Small intestine (tissue), 7 donors: ENCODE data around the gene KCNJ10. TPM values are rescaled to one million over a fixed set of nuclear protein-coding genes. Genes with fewer than 3 reads are reported as not detected.

ENCODE experiments used
- DNase-seq, 2 donors: peaks; one replicate each; pipeline versions ENCODE4 v3.0.0 to v3.0.0-alpha.2; 2013
- FAIRE-seq: peaks from 2 replicates; lab custom pipeline; 2012; peaks lifted over from hg19 to GRCh38; lab: Jason Lieb, UNC
- H3K27ac ChIP-seq, 3 donors: one replicate each; pipeline ENCODE4 v1.5.1; 2013; ENCODE audit warnings: low read length in 2 of 3, mild to moderate bottlenecking in 2 of 3, control low read depth in 1 of 3, inconsistent platforms in 1 of 3, low read depth in 1 of 3, moderate library complexity in 1 of 3
- H3K27me3 ChIP-seq, 3 donors: one replicate each; pipeline ENCODE4 v1.6.1; 2013; ENCODE audit warnings: low read length in 3 of 3, inconsistent platforms in 1 of 3; ENCODE audit not compliant: control insufficient read depth in 3 of 3, insufficient read depth in 3 of 3
- H3K36me3 ChIP-seq, 3 donors: one replicate each; pipeline ENCODE4 v1.6.1; 2013; ENCODE audit warnings: low read length in 3 of 3, inconsistent platforms in 1 of 3, low read depth in 1 of 3, mild to moderate bottlenecking in 1 of 3, moderate library complexity in 1 of 3; ENCODE audit not compliant: control insufficient read depth in 3 of 3, insufficient read depth in 2 of 3
- H3K4me1 ChIP-seq, 3 donors: one replicate each; pipeline ENCODE4 v1.6.1; 2013; ENCODE audit warnings: low read length in 2 of 3, inconsistent platforms in 1 of 3, low read depth in 1 of 3, mild to moderate bottlenecking in 1 of 3, moderate library complexity in 1 of 3; ENCODE audit not compliant: control insufficient read depth in 3 of 3, insufficient read depth in 2 of 3
- H3K4me3 ChIP-seq, 3 donors: one replicate each; pipeline ENCODE4 v1.5.1; 2013; ENCODE audit warnings: low read length in 3 of 3, control low read depth in 1 of 3, inconsistent platforms in 1 of 3, low read depth in 1 of 3, mild to moderate bottlenecking in 1 of 3, moderate library complexity in 1 of 3
- H3K9me3 ChIP-seq, 2 donors: one replicate each; pipeline ENCODE4 v1.6.1; 2013; ENCODE audit warnings: low read depth in 1 of 2, low read length in 1 of 2; ENCODE audit not compliant: control insufficient read depth in 2 of 2, insufficient read depth in 1 of 2
- whole genome bisulfite sequencing, 3 donors: extraction: QIAGEN DNeasy Blood & Tissue Kit; methylation state at CpG; one replicate each; pipeline ENCODE4 v1.1.7; 2013; 5-methylcytosine and 5-hydroxymethylcytosine counted together
- polyA plus RNA-seq, 4 donors: library from polyadenylated mRNA; stranded (reverse) in 3 of 4; unstranded in 1 of 4; fragments of 200-250 nt in 3 of 4; fragments of 120-200 nt in 1 of 4; gene quantifications; one replicate each; pipeline versions ENCODE4 v1.2.1 to v1.2.3, GENCODE V29; 2013
- donor health status: healthy with polysubstance abuse.
- donor health status: control.
- donor health status: control.
- donor health status: Bipolar disorder and iron deficiency.
- donor health status: healthy.

KCNJ10 gene
- polyA plus RNA-seq, 4 donors: 0.25 to 0.47 TPM; not detected in 2

GRCh38 chr1:159949123-159949522 lies 120.8 kb downstream of the KCNJ10 start:
- no peaks in the 10 kb centered on the region for H3K27me3 ChIP-seq
- no peak overlapping the region for H3K4me3 ChIP-seq
- peaks cover 2 to 30% (median 2%) of the 10 kb centered on the region in 3 donors for H3K4me1 ChIP-seq
- FAIRE-seq (no peak), DNase-seq (peak in 1 of 2 donors; percentile 81)
- H3K27ac ChIP-seq: peak overlapping the region in 2 of 3 donors; percentile 30 to 63
- 29 to 61% (median 38%) methylated on average over 6 of the region's 6 CpGs for WGBS, 3 donors
- peaks cover 0 to under 1% (median 0%) of the 10 kb centered on the region in 3 donors for H3K36me3 ChIP-seq
- no peaks in the 10 kb centered on the region for H3K9me3 ChIP-seq

Other genes starting within 250 kb of the KCNJ10 start
- gene SLAMF8, start 243.3 kb downstream of the KCNJ10 start, polyA plus RNA-seq: 1 to 10 TPM in 3 of 4 donors, under 1 TPM in 1; 0.89 to 4.6 (median 4.2) TPM
- gene VSIG8, start 207.5 kb downstream of the KCNJ10 start, polyA plus RNA-seq: under 1 TPM in 2 of 4 donors, not detected in 2; 0.09 to 0.19 TPM
- 1 to 10 TPM in 1 of 4 donors, under 1 TPM in 2, not detected in 1; 0.35 to 1.1 (median 0.36) TPM for gene CFAP45, start 170.0 kb downstream of the KCNJ10 start, polyA plus RNA-seq
- gene TAGLN2, start 144.7 kb downstream of the KCNJ10 start, polyA plus RNA-seq: 100 to 1,000 TPM; 244 to 472 (median 400) TPM
- 10 to 100 TPM in 3 of 4 donors, 1 to 10 TPM in 1; 3.1 to 84.2 (median 26.4) TPM for gene IGSF9, start 124.5 kb downstream of the KCNJ10 start, polyA plus RNA-seq
- gene SLAMF9, start 115.9 kb downstream of the KCNJ10 start, polyA plus RNA-seq: under 1 TPM in 1 of 4 donors, not detected in 3; 0.12 TPM
- 10 to 100 TPM in 1 of 4 donors, 1 to 10 TPM in 3; 1.1 to 16.2 (median 2.7) TPM for gene PIGM, start 38.2 kb downstream of the KCNJ10 start, polyA plus RNA-seq
- gene KCNJ9, start 11.4 kb upstream of the KCNJ10 start, polyA plus RNA-seq: under 1 TPM in 2 of 4 donors, not detected in 2; 0.04 to 0.19 TPM
- gene IGSF8, start 28.5 kb upstream of the KCNJ10 start, polyA plus RNA-seq: 10 to 100 TPM; 11.0 to 34.5 (median 21.5) TPM
- gene ATP1A2, start 45.6 kb upstream of the KCNJ10 start, polyA plus RNA-seq: 1 to 10 TPM in 2 of 4 donors, under 1 TPM in 2; 0.22 to 5.3 (median 1.2) TPM
- gene ATP1A4, start 81.4 kb upstream of the KCNJ10 start, polyA plus RNA-seq: under 1 TPM in 2 of 4 donors, not detected in 2; 0.12 to 0.24 TPM
- 1 to 10 TPM in 1 of 4 donors, under 1 TPM in 3; 0.45 to 2.1 (median 0.60) TPM for gene CASQ1, start 120.4 kb upstream of the KCNJ10 start, polyA plus RNA-seq
- gene PEA15, start 135.2 kb upstream of the KCNJ10 start, polyA plus RNA-seq: 100 to 1,000 TPM in 1 of 4 donors, 10 to 100 TPM in 3; 15.2 to 116 (median 47.9) TPM
- gene DCAF8, start 192.4 kb upstream of the KCNJ10 start, polyA plus RNA-seq: 100 to 1,000 TPM in 1 of 4 donors, 10 to 100 TPM in 3; 43.5 to 145 (median 59.1) TPM
- 10 to 100 TPM; 20.8 to 52.3 (median 24.5) TPM for gene PEX19, start 215.0 kb upstream of the KCNJ10 start, polyA plus RNA-seq